ENCODE measurements around the gene CDRT4. TPM values are rescaled to one million over a fixed set of nuclear protein-coding genes. Genes with fewer than 3 reads are reported as not detected.

The CDRT4 gene
- polyA plus RNA-seq, 2 of the 4 experiments (the other 2 are of a cell fraction), result 0.58 to 5.4 TPM

DNA sequence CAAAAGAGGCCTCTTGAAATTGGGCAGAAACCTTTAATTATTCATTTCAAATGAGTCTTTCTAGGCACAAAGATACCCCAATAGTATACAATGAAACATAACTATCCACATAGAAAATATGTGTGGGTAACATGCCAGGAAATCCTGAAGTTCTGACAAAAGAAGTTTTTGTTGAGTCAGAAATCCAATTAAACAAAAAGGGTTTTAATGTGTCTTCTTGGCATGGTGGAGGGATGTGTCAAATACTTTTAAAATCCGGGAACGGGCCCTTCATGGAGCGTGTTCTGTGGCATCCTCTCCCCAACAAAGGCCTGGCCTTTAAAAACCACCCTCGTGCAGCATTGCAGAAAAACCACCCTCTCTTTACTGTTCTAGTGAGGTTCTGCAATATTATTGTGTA lies 14.2 kb downstream of the CDRT4 start:
- POLR2A ChIA-PET, result no interaction called here
- Histone ChIP-seq H3K4me3 (no peak overlapping the region), H3K9me3 (no peaks in the 10 kb centered on the region), H3K27ac (no peak overlapping the region), H3K4me1 (no peaks in the 10 kb centered on the region), H3K4me2 (no peak overlapping the region)
- CTCF ChIA-PET, result no interaction called here
- no peak for FAIRE-seq
- TF ChIP-seq, protein P1, sequence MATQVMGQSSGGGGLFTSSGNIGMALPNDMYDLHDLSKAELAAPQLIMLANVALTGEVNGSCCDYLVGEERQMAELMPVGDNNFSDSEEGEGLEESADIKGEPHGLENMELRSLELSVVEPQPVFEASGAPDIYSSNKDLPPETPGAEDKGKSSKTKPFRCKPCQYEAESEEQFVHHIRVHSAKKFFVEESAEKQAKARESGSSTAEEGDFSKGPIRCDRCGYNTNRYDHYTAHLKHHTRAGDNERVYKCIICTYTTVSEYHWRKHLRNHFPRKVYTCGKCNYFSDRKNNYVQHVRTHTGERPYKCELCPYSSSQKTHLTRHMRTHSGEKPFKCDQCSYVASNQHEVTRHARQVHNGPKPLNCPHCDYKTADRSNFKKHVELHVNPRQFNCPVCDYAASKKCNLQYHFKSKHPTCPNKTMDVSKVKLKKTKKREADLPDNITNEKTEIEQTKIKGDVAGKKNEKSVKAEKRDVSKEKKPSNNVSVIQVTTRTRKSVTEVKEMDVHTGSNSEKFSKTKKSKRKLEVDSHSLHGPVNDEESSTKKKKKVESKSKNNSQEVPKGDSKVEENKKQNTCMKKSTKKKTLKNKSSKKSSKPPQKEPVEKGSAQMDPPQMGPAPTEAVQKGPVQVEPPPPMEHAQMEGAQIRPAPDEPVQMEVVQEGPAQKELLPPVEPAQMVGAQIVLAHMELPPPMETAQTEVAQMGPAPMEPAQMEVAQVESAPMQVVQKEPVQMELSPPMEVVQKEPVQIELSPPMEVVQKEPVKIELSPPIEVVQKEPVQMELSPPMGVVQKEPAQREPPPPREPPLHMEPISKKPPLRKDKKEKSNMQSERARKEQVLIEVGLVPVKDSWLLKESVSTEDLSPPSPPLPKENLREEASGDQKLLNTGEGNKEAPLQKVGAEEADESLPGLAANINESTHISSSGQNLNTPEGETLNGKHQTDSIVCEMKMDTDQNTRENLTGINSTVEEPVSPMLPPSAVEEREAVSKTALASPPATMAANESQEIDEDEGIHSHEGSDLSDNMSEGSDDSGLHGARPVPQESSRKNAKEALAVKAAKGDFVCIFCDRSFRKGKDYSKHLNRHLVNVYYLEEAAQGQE (IDR thresholded peaks at IDR 0.05), result no peak
- no peak for TF ChIP-seq RAD21 (conservative IDR thresholded peaks at IDR 0.05 in 1 of 2, IDR thresholded peaks at IDR 0.05 in 1 of 2)
- no peak for TF ChIP-seq KDM1A (IDR thresholded peaks at IDR 0.05; ENCODE audit: low read depth)
- TF ChIP-seq HDAC2 (IDR thresholded peaks at IDR 0.05), result no peak
- TF ChIP-seq, protein P2, sequence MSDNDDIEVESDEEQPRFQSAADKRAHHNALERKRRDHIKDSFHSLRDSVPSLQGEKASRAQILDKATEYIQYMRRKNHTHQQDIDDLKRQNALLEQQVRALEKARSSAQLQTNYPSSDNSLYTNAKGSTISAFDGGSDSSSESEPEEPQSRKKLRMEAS (IDR thresholded peaks at IDR 0.05), result no peak
- TF ChIP-seq GATA3 (IDR thresholded peaks at IDR 0.05; ENCODE audit: borderline replicate concordance), result no peak
- DNase-seq (ENCODE audit: low read depth in 1 of 2, low spot score in 1 of 2), result no peak
- WGBS (ENCODE audit: missing lambda C conversion rate), result 80% methylated on average over 4 of the region's 4 CpGs
- ATAC-seq, result no peak

DNA sequence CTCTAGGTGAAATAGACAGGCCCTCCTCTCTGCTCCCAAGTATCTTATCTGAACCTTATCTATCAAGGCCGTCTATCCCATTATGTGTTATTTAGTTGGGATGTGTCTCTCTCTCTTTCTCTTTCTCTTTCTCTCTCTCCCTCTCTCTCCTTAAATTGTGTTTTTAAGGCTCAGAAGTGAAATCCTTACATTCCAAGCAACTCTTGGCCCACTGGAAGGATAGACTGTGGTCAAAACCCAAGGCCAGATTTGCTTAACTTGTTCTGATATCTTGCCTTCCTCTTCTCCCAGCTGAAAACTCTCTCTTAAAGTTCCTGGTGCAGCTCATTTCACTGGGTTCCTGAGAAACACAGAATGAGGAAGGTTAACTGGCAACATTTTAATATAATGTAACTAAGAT lies 14.7 kb downstream of the CDRT4 start:
- ATAC-seq (no peak), DNase-seq (ENCODE audit: low read depth in 1 of 2, low spot score in 1 of 2) (no peak), FAIRE-seq (no peak)
- H3K4me3 ChIP-seq, result no peak overlapping the region
- no peaks in the 10 kb centered on the region for H3K4me1 ChIP-seq
- WGBS (ENCODE audit: missing lambda C conversion rate), result 88% methylated on average over 1 of the region's 1 CpG
- H3K4me2 ChIP-seq, result no peak overlapping the region
- H3K27ac ChIP-seq, result no peak overlapping the region
- ChIA-PET POLR2A (no interaction called here), CTCF (no interaction called here)
- H3K9me3 ChIP-seq, result no peaks in the 10 kb centered on the region
- no peak for TF ChIP-seq CHD4 (IDR thresholded peaks at IDR 0.05; ENCODE audit: borderline replicate concordance)
- TF ChIP-seq NR3C1 (IDR thresholded peaks at IDR 0.05), result no peak
- no peak for TF ChIP-seq SREBF2 (IDR thresholded peaks at IDR 0.05)
- TF ChIP-seq JUNB (IDR thresholded peaks at IDR 0.05), result no peak
- TF ChIP-seq HDAC2 (IDR thresholded peaks at IDR 0.05), result no peak
- TF ChIP-seq EHMT2 (IDR thresholded peaks at IDR 0.05; ENCODE audit: low read depth), result no peak
- TF ChIP-seq KDM5A (IDR thresholded peaks at IDR 0.05), result no peak
- TF ChIP-seq NFE2L2 (conservative IDR thresholded peaks at IDR 0.05; ENCODE audit: low read length), result no peak
- TF ChIP-seq HOXB5 (CRISPR knock-in tag; IDR thresholded peaks at IDR 0.05), result no peak
- TF ChIP-seq HOXA7 (CRISPR knock-in tag; IDR thresholded peaks at IDR 0.05), result no peak
- no peak for TF ChIP-seq FOSB (CRISPR knock-in tag; IDR thresholded peaks at IDR 0.05)
- TF ChIP-seq MYC (IDR thresholded peaks at IDR 0.05; ENCODE audit: borderline replicate concordance, low read length), result no peak
- no peak for TF ChIP-seq CHD2 (IDR thresholded peaks at IDR 0.05; ENCODE audit: low read length, partially characterized antibody)
- TF ChIP-seq, protein P3, sequence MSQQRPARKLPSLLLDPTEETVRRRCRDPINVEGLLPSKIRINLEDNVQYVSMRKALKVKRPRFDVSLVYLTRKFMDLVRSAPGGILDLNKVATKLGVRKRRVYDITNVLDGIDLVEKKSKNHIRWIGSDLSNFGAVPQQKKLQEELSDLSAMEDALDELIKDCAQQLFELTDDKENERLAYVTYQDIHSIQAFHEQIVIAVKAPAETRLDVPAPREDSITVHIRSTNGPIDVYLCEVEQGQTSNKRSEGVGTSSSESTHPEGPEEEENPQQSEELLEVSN (IDR thresholded peaks at IDR 0.05; ENCODE audit: borderline replicate concordance, low read depth), result no peak

DNA sequence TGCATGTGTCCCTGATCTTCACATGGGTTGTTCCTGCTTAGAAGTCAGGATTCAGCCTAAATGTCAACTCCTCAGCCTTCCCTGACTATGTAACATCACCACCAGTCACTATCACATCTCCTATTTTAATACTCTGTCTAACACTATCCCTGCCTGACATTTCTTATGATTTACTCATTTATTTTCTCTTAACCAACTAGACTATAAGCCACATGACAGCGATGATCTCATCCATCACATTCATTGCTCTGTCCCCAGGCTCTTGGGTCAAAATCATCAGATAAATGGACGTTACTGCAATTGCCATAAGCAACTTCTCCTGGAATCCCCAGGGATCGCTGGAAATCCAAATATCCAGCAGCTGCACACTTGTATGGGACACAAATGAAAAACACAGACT lies 15.7 kb downstream of the CDRT4 start:
- POLR2A ChIA-PET, result no interaction called here
- no peak for FAIRE-seq

More for the DNA sequence above, 15.7 kb downstream of the CDRT4 start:
- Histone ChIP-seq H3K4me2 (no peak overlapping the region), H3K27ac (no peak overlapping the region), H3K4me1 (no peaks in the 10 kb centered on the region), H3K9me3 (no peaks in the 10 kb centered on the region), H3K4me3 (no peak overlapping the region)
- CTCF ChIA-PET, result interaction anchor here (1.5 kb wide), 1 partner anchor 13 kb away, joined by 3 read pairs; no protein-coding TSS in a partner anchor
- ATAC-seq, result no peak
- TF ChIP-seq NR3C1 (IDR thresholded peaks at IDR 0.05) (no peak), POLR2AphosphoS2 (conservative IDR thresholded peaks at IDR 0.05; ENCODE audit: low read length) (no peak), POLR2A (IDR thresholded peaks at IDR 0.05; ENCODE audit: low read length) (no peak), MAFK (IDR thresholded peaks at IDR 0.05; ENCODE audit: partially characterized antibody) (no peak), HOXB13 (CRISPR knock-in tag; IDR thresholded peaks at IDR 0.05; ENCODE audit: low read depth) (no peak), HOXB5 (CRISPR knock-in tag; IDR thresholded peaks at IDR 0.05) (no peak), RCOR1 (IDR thresholded peaks at IDR 0.05; ENCODE audit: low read depth, low read length) (no peak), BHLHE40 (IDR thresholded peaks at IDR 0.05; ENCODE audit: low read depth, low read length) (no peak)
- TF ChIP-seq, protein P4, sequence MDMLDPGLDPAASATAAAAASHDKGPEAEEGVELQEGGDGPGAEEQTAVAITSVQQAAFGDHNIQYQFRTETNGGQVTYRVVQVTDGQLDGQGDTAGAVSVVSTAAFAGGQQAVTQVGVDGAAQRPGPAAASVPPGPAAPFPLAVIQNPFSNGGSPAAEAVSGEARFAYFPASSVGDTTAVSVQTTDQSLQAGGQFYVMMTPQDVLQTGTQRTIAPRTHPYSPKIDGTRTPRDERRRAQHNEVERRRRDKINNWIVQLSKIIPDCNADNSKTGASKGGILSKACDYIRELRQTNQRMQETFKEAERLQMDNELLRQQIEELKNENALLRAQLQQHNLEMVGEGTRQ (IDR thresholded peaks at IDR 0.05), result no peak
- TF ChIP-seq, protein P5, sequence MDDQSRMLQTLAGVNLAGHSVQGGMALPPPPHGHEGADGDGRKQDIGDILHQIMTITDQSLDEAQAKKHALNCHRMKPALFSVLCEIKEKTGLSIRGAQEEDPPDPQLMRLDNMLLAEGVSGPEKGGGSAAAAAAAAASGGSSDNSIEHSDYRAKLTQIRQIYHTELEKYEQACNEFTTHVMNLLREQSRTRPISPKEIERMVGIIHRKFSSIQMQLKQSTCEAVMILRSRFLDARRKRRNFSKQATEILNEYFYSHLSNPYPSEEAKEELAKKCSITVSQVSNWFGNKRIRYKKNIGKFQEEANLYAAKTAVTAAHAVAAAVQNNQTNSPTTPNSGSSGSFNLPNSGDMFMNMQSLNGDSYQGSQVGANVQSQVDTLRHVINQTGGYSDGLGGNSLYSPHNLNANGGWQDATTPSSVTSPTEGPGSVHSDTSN (IDR thresholded peaks at IDR 0.05), result no peak
- TF ChIP-seq, protein P1 (IDR thresholded peaks at IDR 0.05), result no peak
- DNase-seq (ENCODE audit: low read depth in 1 of 2, low spot score in 1 of 2), result no peak
- WGBS (ENCODE audit: missing lambda C conversion rate), result 82% methylated on average over 3 of the region's 3 CpGs

Data from A549 (cell line).